ENCODE results near the gene NEU1. TPM values are rescaled to one million over a fixed set of nuclear protein-coding genes. Genes with fewer than 3 reads are reported as not detected.
"Not testable (repeated sequence)": the region's sequence is repeated elsewhere in the genome, so short reads cannot be mapped to it uniquely, and the experiment has no call there.

Gene NEU1
- total RNA-seq, 1 experiment from 2014 or later = 36.2 TPM

GRCh38 chr6:31821301-31822035 is 41.2 kb downstream of the NEU1 start:
- no peak overlapping the region for H4K5ac ChIP-seq (ENCODE audit: insufficient read length, low read depth, low read length)
- peak overlapping the region; percentile 48 for H3K9ac ChIP-seq (ENCODE audit: extremely low read depth, insufficient read length, low read length)
- H3K56ac ChIP-seq (ENCODE audit: insufficient read length, low read depth, low read length) = no peak overlapping the region
- no peaks in the 10 kb centered on the region for H3K79me1 ChIP-seq (ENCODE audit: insufficient read depth, low read depth, low read length, poor library complexity, severe bottlenecking)
- H3K27me3 ChIP-seq (ENCODE audit: insufficient read depth, low read length) = no peaks in the 10 kb centered on the region
- no peaks in the 10 kb centered on the region for H4K20me1 ChIP-seq (ENCODE audit: control insufficient read depth, insufficient read depth, insufficient read length)
- H3K4me1 Mint-ChIP-seq = peaks cover 53 to 57% of the 10 kb centered on the region in 2 experiments
- peaks cover 15% of the 10 kb centered on the region for H3K23me2 ChIP-seq (ENCODE audit: insufficient read length, low read depth, low read length, poor library complexity, severe bottlenecking)
- H3K14ac ChIP-seq (ENCODE audit: insufficient read depth, low read length) = peak overlapping the region; percentile 3
- H3K36me3 Mint-ChIP-seq (ENCODE audit: insufficient read depth in 1 of 3, low read depth in 3 of 3) = peaks cover 0 to 8% (median 6%) of the 10 kb centered on the region in 3 experiments; a peak in 4 of 7 replicates
- H3K27ac Mint-ChIP-seq = peak overlapping the region; percentile 94 to 98 (median 97)
- no peak for TF ChIP-seq CTCF (conservative IDR thresholded peaks at IDR 0.05)
- H2AFZ ChIP-seq (ENCODE audit: low read length) = no peak overlapping the region
- peaks cover 3% of the 10 kb centered on the region for H3K27me3 Mint-ChIP-seq (ENCODE audit: low read depth)
- no peak overlapping the region for H2BK120ac ChIP-seq (ENCODE audit: low read depth, low read length, poor library complexity, severe bottlenecking)
- peaks cover 4% of the 10 kb centered on the region; the same call in 1 of the 2 replicates for H3K4me1 ChIP-seq (ENCODE audit: insufficient read depth, low read length)
- no peak overlapping the region for H3K23ac ChIP-seq (ENCODE audit: insufficient read length, low read depth, low read length)
- WGBS (ENCODE audit: extremely low coverage, insufficient read length, low lambda C conversion rate) = no CpG with 5 or more reads among the region's 39 CpGs
- H3K27ac ChIP-seq (ENCODE audit: insufficient read length, low read depth, low read length) = no peak overlapping the region
- peak; percentile 69 for DNase-seq
- H2BK15ac ChIP-seq (ENCODE audit: low read depth, low read length) = no peak overlapping the region
- no peak overlapping the region for H2AK5ac ChIP-seq (ENCODE audit: insufficient read length, low read length)
- peaks cover 3 to 5% of the 10 kb centered on the region in 2 experiments for H3K9me3 Mint-ChIP-seq
- H2BK5ac ChIP-seq (ENCODE audit: insufficient read length, low read length) = no peak overlapping the region
- no peak overlapping the region for H2BK20ac ChIP-seq (ENCODE audit: low read depth, low read length, poor library complexity, severe bottlenecking)
- no peak overlapping the region for H3K4ac ChIP-seq (ENCODE audit: low read depth, low read length)
- H4K91ac ChIP-seq (ENCODE audit: insufficient read length, low read depth, low read length) = no peak overlapping the region
- H4K8ac ChIP-seq (replicated peaks; ENCODE audit: insufficient read length, low read depth, low read length) = no peak overlapping the region
- peak overlapping the region; percentile 88 to 91 for H3K4me3 Mint-ChIP-seq
- H3K18ac ChIP-seq (ENCODE audit: insufficient read length, low read depth, low read length) = no peak overlapping the region
- H3K79me2 ChIP-seq (ENCODE audit: insufficient read depth, low read length) = no peaks in the 10 kb centered on the region
- H3K9me3 ChIP-seq (ENCODE audit: control insufficient read depth, low read depth, low read length) = no peaks in the 10 kb centered on the region
- H3T11ph ChIP-seq (ENCODE audit: low read length) = no peak overlapping the region
- H2BK12ac ChIP-seq (ENCODE audit: insufficient read length, low read depth, low read length) = no peak overlapping the region
- H3K4me2 ChIP-seq (ENCODE audit: insufficient read depth, insufficient read length, low read length) = peak overlapping the region; percentile 83

- H3K79me2 ChIP-seq (ENCODE audit: insufficient read depth, low read length); H3K4me2 ChIP-seq (ENCODE audit: insufficient read depth, insufficient read length, low read length); H3K79me1 ChIP-seq (ENCODE audit: insufficient read depth, low read depth, low read length, poor library complexity, severe bottlenecking); H3K27ac ChIP-seq (ENCODE audit: insufficient read length, low read depth, low read length); H2BK120ac ChIP-seq (ENCODE audit: low read depth, low read length, poor library complexity, severe bottlenecking); H3K18ac ChIP-seq (ENCODE audit: insufficient read length, low read depth, low read length); H2AFZ ChIP-seq (ENCODE audit: low read length); H3T11ph ChIP-seq (ENCODE audit: low read length); H3K4me1 ChIP-seq (ENCODE audit: insufficient read depth, low read length); H3K9me3 ChIP-seq (ENCODE audit: control insufficient read depth, low read depth, low read length); H4K20me1 ChIP-seq (ENCODE audit: control insufficient read depth, insufficient read depth, insufficient read length); H4K8ac ChIP-seq (replicated peaks; ENCODE audit: insufficient read length, low read depth, low read length); H3K9me3 Mint-ChIP-seq; H3K56ac ChIP-seq (ENCODE audit: insufficient read length, low read depth, low read length); H3K9ac ChIP-seq (ENCODE audit: extremely low read depth, insufficient read length, low read length); H2BK15ac ChIP-seq (ENCODE audit: low read depth, low read length); H2BK5ac ChIP-seq (ENCODE audit: insufficient read length, low read length); H2AK5ac ChIP-seq (ENCODE audit: insufficient read length, low read length); H3K36me3 Mint-ChIP-seq (ENCODE audit: insufficient read depth in 1 of 3, low read depth in 3 of 3); H4K91ac ChIP-seq (ENCODE audit: insufficient read length, low read depth, low read length); H2BK20ac ChIP-seq (ENCODE audit: low read depth, low read length, poor library complexity, severe bottlenecking); H3K27me3 Mint-ChIP-seq (ENCODE audit: low read depth); H3K23ac ChIP-seq (ENCODE audit: insufficient read length, low read depth, low read length); H4K5ac ChIP-seq (ENCODE audit: insufficient read length, low read depth, low read length); H2BK12ac ChIP-seq (ENCODE audit: insufficient read length, low read depth, low read length); H3K14ac ChIP-seq (ENCODE audit: insufficient read depth, low read length); DNase-seq; H3K27me3 ChIP-seq (ENCODE audit: insufficient read depth, low read length); H3K4ac ChIP-seq (ENCODE audit: low read depth, low read length); H3K27ac Mint-ChIP-seq: not testable (repeated sequence)
- peaks cover 14% of the 10 kb centered on the region for H3K23me2 ChIP-seq (ENCODE audit: insufficient read length, low read depth, low read length, poor library complexity, severe bottlenecking)
- H3K4me3 Mint-ChIP-seq = peak overlapping the region in 1 of 2 experiments; percentile 91; a peak in 1 of 5 replicates
- no CpG with 5 or more reads among the region's 10 CpGs for WGBS (ENCODE audit: extremely low coverage, insufficient read length, low lambda C conversion rate)
- peaks cover 44 to 47% of the 10 kb centered on the region in 2 experiments for H3K4me1 Mint-ChIP-seq
Observed at GRCh38 chr6:31820399-31820798, 42.2 kb downstream of the NEU1 start.
